Stimulated activated CD8-positive, alpha-beta memory T cell treated with anti-CD3 and anti-CD28 coated beads, Interleukin-12 subunit alpha, Interleukin-12 subunit beta, amount 100 ng/mL, for 1 hour (primary cell): ENCODE data around the gene CMTM8.

Source experiments
- DNase-seq: peaks from one replicate; pipeline ENCODE4 v3.0.0-alpha.2; 2020; ENCODE audit warnings: low read depth

The CMTM8 gene

GRCh38 chr3:32340039-32340438 lies 101.6 kb downstream of the CMTM8 start:
- DNase-seq, result no peak

DNA sequence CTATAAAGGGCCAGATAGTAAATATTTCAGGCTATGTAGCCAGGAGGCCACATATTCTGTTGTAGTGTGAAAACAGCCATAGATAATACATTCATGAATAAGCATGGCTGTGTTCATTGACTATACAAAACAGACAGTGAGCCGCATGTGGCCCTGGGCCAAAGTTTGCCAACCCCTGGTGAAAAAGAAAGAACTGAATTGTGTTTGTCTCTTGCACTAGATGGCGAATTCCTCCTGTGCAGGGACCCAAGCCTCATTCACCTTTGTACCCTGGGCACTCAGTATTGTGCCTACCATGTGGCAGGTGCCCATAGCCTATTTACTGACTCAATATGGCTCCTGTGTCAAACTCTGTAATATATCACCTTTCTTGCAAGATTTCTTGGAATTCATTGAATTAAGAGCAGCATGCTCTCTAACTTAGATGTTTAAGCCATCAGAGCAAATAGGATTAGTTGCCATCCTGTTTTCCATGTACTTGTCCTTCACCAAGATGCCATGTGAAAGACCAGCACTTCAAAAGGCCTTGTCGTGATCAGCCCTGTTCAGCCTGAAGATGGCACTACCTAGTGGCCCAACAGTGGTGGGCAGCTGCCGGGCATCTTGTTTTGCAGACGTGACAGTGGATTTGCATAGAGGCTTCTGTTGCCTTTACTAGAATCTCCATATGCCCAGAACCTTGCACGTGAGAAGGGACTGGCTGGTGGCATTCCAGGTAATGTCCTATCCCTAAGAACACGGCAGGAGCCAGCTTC lies 102.3 kb downstream of the CMTM8 start:
- DNase-seq, result no peak

DNA sequence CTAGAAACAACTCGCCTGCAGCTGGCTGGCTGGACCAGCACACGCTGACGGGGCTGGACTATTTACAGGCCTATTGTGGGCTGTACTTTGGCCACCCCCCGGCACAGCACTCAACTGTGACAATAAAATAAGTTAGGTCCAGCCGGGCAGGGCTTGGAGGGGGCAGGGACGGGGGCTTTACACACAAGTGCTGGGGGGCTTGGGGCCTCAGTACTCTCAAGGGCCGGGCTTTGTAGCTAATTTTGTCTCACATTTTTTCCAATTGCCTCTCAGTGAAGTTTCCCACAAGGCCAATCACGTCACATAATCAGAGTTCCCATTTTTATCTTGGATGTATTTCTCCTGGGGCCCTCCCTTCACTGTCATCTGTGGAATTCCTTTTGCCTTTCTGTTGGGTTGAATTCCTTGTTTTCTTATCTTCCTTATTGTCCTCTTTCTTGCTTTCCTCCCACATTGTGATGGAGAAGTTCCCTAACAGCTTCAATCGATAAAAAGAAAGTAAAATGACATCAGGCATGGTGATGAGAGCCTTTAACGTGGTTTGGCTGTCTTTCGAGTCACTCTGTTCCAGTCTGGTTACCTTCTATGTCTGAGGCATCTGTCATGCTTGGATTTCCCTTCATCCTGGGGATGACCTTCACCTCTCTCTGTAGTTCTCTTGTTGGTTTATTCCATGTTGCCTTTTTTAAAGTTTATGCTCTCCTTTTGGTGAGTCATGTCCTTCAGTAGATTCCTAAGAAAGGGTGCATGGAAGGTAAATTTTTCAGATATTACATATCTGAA lies 109.1 kb downstream of the CMTM8 start:
- DNase-seq, result no peak

GRCh38 chr3:32349184-32349583 lies 110.7 kb downstream of the CMTM8 start:
- DNase-seq, result no peak

GRCh38 chr3:32352563-32352962 lies 114.1 kb downstream of the CMTM8 start:
- no peak for DNase-seq

DNA sequence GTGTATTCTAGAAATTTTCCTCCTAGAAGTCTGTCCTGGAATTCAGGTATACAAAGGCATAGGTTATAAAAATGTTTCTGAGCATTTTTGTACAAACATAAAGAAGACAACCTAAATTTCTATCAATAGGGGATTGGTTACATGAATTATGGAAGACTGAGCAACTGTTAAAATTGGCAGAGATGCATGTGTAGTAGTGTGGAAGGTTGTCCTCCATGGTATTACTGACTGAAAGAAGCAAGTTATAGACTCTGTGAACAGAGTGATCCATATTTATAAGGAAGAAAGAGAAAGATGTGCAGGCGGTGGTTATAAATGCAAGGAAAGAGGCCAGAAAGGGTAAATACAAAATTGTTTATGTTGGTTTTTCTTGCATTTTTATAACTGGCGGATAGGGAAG lies 114.9 kb downstream of the CMTM8 start:
- no peak for DNase-seq

- no peak for DNase-seq
Measured at GRCh38 chr3:32354362-32354778, 115.9 kb downstream of the CMTM8 start.

GRCh38 chr3:32355751-32356291 lies 117.3 kb downstream of the CMTM8 start:
- no peak for DNase-seq

DNA sequence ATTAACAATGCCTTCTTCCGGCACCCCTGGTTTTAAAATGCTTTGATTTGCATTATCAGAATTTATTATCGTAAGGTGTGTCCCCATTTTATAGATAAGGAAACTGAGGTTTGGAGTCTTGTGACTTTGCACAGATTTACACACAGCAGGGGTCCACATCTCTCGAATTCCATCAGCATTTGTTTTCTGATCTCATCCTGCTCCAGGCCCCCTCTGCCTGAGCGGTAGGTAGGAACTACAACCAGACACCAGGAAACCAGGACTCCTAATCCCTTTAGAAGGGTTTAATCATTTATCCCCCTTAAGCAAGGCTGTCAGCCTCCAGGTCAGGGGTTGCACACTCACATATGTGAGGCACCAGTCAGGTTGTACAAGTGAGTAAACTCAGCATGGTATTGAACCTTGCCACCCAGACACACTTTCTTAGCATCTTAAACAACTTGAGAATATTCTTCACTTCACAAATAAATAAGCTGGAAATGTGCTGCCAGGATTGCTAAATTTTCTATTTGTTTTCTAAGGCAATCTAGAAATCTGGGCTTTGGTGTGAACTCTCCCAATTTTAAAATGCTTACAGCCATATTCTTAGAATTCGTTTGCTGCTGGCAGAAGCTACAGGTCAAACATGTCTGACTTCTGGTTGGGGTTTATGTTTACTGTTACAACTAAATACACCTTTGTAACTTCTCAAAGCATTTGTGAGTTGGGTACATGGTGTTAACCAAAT lies 121.4 kb downstream of the CMTM8 start:
- DNase-seq, result no peak

DNA sequence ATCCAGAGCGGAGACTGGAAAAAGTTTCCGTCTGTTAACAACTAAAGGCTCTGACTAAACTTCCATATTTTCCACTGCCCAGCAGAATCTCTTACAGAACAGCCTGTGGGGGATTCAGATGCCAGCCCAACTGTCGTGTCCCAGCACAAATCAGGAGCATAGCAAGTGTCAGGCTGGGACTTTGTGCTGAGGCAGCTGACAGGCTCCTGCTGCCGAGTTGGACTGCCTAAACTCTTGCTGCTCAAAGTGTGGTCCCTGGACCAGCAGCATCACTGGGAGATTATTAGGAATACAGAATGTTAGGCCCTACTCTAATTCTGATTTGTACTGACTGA lies 122.0 kb downstream of the CMTM8 start:
- DNase-seq, result no peak

DNA sequence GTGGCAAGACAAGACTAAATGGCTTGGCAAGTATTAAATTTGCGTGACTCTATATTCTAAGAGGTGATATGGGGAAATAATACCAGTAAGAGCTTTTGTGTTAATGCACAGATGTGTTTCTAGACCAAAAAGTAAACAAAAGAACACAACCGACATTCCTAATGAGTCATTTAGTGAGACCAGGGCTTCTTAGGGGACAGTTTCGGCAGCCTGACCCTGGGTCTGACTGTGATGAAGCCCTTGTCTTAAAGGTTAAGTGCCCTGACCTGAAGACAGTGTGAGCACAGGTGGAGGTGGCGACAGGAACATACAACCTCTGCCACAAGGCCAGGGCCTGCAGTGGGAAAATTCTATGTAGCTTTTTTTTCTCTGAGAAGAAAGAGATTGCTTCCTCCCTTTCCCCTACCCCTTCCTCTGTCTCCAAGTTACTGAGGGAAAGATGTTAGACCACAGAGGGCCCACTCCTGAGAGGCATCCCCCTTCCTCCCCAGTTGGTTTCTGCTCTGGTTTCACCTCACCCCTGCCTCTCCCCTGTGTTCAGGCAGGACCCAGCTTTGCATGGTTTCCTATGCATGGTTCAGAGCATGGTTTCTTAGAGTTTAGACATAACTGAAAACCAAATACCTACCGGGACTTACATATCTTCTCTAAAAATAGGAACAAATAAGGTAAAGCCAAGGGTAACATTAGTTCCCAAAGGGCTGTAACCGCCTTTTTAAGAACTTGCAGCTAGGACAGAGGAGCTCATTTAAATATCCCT lies 128.3 kb downstream of the CMTM8 start:
- no peak for DNase-seq

DNA sequence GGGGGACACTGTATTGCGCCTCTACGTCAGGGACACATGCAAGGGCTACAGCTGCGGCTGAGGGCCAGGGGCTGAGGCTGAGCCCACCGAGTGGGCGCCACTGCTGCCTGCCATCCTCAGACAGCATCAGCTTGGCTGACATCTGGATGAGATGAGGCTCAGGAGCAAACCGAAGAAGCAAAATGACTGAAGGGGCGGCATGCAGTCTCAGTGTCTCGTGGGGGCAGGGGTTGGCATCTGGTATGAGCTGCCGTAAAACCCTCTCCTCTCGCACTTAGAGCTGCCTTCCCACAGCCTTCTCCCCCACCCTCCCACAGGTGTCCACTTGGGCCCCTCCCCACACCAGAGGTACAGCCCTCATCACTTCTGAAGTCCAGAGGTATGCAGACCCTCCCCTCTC lies 129.0 kb downstream of the CMTM8 start:
- no peak for DNase-seq

- no peak for DNase-seq
Measured at GRCh38 chr3:32371461-32372212, 133.2 kb downstream of the CMTM8 start.

GRCh38 chr3:32372213-32372490 lies 133.7 kb downstream of the CMTM8 start:
- DNase-seq, result no peak

DNA sequence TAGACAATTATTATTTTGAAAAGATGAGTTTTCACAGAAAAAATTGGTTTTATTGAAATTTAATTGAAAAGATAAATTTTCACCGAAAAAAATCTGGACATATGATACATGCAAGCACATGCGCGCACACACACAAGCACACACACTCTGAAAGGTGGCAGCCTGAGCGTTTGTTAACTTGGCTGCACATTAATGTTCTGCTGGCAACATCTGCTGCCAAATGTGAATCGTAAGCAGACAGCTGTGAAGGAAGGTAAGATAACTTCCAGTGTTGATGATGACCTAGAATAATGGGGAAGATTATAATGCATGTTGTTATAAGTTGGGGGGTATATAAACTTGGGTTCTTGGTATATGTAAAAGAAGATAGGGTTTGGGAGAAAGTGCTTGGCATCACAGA lies 134.8 kb downstream of the CMTM8 start:
- no peak for DNase-seq

DNA sequence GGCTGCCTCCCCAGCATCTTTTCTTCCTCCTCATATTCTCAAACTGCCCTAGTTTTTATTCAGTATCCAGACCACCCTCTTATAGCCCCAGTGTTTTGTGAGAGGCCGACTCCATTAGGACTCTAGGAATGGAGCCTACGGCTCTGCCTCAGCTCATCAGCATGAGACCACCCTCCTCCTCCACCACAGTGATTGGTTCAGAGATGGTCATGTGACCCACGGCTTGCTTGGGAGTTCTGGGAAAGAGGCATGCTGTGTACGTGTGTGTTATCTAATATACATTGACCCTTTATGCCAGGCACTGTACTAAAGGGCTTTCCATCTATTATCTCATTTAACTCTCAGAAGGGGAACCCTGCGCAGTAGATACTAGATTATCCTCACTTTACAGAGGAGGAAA lies 135.4 kb downstream of the CMTM8 start:
- DNase-seq, result no peak

GRCh38 chr3:32374788-32375595 lies 136.5 kb downstream of the CMTM8 start:
- DNase-seq, result peak; percentile 54

DNA sequence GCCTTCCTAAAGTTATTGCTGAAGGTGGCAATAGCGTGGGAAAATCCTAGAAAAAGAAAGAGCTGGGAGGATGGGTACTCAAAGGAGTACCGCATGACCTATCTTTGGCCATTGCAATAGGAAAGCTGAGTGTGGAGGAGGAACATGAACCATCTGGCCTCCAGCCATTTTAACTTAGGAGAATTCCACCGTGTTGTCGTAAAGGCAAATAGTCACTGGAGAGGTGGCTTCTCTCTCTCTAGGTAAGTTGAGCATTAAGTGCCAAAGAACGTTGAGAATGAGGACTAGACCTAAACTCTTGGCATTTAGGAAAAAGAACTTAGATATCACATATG lies 137.1 kb downstream of the CMTM8 start:
- DNase-seq, result no peak

GRCh38 chr3:32376115-32376514 lies 137.6 kb downstream of the CMTM8 start:
- DNase-seq, result no peak

- no peak for DNase-seq
Measured at GRCh38 chr3:32379831-32380500, 141.5 kb downstream of the CMTM8 start.
